Measurements from ENCODE around the gene EMP1.

DNA sequence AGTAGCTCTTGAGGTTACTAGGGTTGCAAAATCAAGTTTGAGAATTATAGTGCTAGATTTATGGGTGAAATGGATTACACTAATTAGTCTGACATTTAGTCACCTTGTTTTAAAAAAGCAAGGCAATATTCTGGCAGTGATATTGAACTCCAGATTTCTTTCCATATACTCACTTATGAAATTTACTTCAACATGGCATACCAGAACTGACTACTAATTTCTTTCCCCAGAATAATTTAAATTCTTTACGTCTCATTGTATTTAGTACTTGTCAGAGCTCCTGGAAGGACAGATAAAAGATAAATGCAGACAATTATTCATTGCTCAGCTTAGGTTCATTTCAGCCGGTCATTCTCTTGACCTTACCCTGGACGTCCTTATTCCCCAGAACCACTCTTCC is 24.3 kb downstream of the EMP1 start:
- TF ChIP-seq, protein P1, sequence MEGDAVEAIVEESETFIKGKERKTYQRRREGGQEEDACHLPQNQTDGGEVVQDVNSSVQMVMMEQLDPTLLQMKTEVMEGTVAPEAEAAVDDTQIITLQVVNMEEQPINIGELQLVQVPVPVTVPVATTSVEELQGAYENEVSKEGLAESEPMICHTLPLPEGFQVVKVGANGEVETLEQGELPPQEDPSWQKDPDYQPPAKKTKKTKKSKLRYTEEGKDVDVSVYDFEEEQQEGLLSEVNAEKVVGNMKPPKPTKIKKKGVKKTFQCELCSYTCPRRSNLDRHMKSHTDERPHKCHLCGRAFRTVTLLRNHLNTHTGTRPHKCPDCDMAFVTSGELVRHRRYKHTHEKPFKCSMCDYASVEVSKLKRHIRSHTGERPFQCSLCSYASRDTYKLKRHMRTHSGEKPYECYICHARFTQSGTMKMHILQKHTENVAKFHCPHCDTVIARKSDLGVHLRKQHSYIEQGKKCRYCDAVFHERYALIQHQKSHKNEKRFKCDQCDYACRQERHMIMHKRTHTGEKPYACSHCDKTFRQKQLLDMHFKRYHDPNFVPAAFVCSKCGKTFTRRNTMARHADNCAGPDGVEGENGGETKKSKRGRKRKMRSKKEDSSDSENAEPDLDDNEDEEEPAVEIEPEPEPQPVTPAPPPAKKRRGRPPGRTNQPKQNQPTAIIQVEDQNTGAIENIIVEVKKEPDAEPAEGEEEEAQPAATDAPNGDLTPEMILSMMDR (IDR thresholded peaks at IDR 0.05 in 4 of 5, conservative IDR thresholded peaks at IDR 0.05 in 1 of 5): no peak
- TF ChIP-seq POLR2A (IDR thresholded peaks at IDR 0.05): no peak
